GM12878 (cell line): ENCODE results near the gene LRCH2. TPM values are rescaled to one million over a fixed set of nuclear protein-coding genes. Genes with fewer than 3 reads are reported as not detected.

Source experiments
- ATAC-seq: fragments of 200-7000 bp; cut with Tn5 transposase; 3 replicates; pipeline ENCODE4 v1.9.1; 2020; ENCODE audit warnings: mild to moderate bottlenecking, moderate library complexity
- BruUV-seq: library from RNA; stranded (reverse); fragments of 400-500 nt; replicated peaks from 2 replicates; lab custom pipeline; 2021; lab: Mats Ljungman, UMichigan
- CTCF ChIA-PET: fragments of 300-600 bp; sonication (Branson Sonifier 250); formaldehyde crosslinking; extraction: SDS; loops from one replicate; lab custom pipeline; 2021; ENCODE audit warnings: inconsistent platforms; lab: Yijun Ruan, JAX
- POLR2A ChIA-PET: fragments of 350-600 bp; formaldehyde crosslinking; extraction: SDS; loops from one replicate; lab custom pipeline; 2021; ENCODE audit warnings: inconsistent platforms; lab: Charles Lee
- RAD21 ChIA-PET: fragments of 300-600 bp; sonication (Branson Sonifier 250); formaldehyde crosslinking; loops from one replicate; lab custom pipeline; 2023; ENCODE audit warnings: antibody characterized with exemption; ENCODE audit not compliant: unreplicated experiment; lab: Charles Lee
- SMC1A ChIA-PET: fragments of 300-600 bp; sonication (Branson Sonifier 250); formaldehyde crosslinking; loops from one replicate; lab custom pipeline; 2023; ENCODE audit not compliant: unreplicated experiment, uncharacterized antibody; lab: Charles Lee
- DNase-seq: peaks from one replicate; pipeline ENCODE4 v3.0.0-alpha.2; 2011; ENCODE audit warnings: low read depth, low spot score
- FAIRE-seq: peaks from 3 replicates; lab custom pipeline; 2011; peaks lifted over from hg19 to GRCh38; lab: Jason Lieb, UNC
- H2AFZ ChIP-seq: 2 replicates; pipeline ENCODE4 v1.6.0; 2011; ENCODE audit warnings: low read depth, low read length, control low read depth; ENCODE audit not compliant: control insufficient read depth
- H3K27ac ChIP-seq: 2 replicates; pipeline ENCODE4 v1.5.1; 2011; ENCODE audit warnings: control low read depth; ENCODE audit not compliant: control insufficient read depth, insufficient read depth
- H3K27me3 ChIP-seq, 2 experiments: replicated peaks in 1 of 2; 2 replicates each; pipeline versions ENCODE4 v1.6.0 to v1.6.1; 2011; ENCODE audit warnings: low read length in 1 of 2; ENCODE audit not compliant: control insufficient read depth in 2 of 2, insufficient read depth in 2 of 2
- H3K36me3 ChIP-seq, 2 experiments: 2 replicates each; pipeline ENCODE4 v1.5.1; 2011; ENCODE audit warnings: low read length in 1 of 2; ENCODE audit not compliant: control insufficient read depth in 2 of 2, insufficient read depth in 2 of 2
- H3K4me1 ChIP-seq: 2 replicates; pipeline ENCODE4 v1.6.1; 2011; ENCODE audit warnings: mild to moderate bottlenecking, low read length, moderate library complexity, mixed read lengths; ENCODE audit not compliant: control insufficient read depth, insufficient read depth
- H3K4me2 ChIP-seq: 2 replicates; pipeline ENCODE4 v1.6.0; 2011; ENCODE audit warnings: control low read depth; ENCODE audit not compliant: control insufficient read depth, insufficient read depth
- H3K4me3 ChIP-seq: fragments of 200-600 bp; sonication (generic); 2 replicates; pipeline ENCODE4 v1.5.1; 2016
- H3K79me2 ChIP-seq: 2 replicates; pipeline ENCODE4 v1.6.0; 2011; ENCODE audit warnings: low read length; ENCODE audit not compliant: control insufficient read depth, insufficient read depth
- H3K9ac ChIP-seq: 2 replicates; pipeline ENCODE4 v1.8.0; 2011; ENCODE audit warnings: low read length, control low read depth, mixed read lengths; ENCODE audit not compliant: control insufficient read depth, insufficient read depth
- H3K9me3 ChIP-seq: replicated peaks from 3 replicates; pipeline ENCODE4 v1.5.1; 2011; ENCODE audit warnings: mild to moderate bottlenecking, low read length; ENCODE audit not compliant: control insufficient read depth, insufficient read depth
- H4K20me1 ChIP-seq: 2 replicates; pipeline ENCODE4 v1.6.0; 2011; ENCODE audit not compliant: control insufficient read depth, insufficient read depth
- ATF3 ChIP-seq: IDR thresholded peaks from 2 replicates; pipeline ENCODE4 v1.6.1; 2011; ENCODE audit warnings: low read depth, mild to moderate bottlenecking, low read length, moderate library complexity, borderline replicate concordance; ENCODE audit errors: extremely low read depth
- CREM ChIP-seq: IDR thresholded peaks from 2 replicates; pipeline ENCODE4 v1.6.1; 2014; ENCODE audit warnings: antibody characterized with exemption, low read depth
- ETV6 ChIP-seq, 2 experiments: fragments of 450-650 bp in 1 of 2; IDR thresholded peaks in 1 of 2; conservative IDR thresholded peaks in 1 of 2; 2 replicates each; pipeline ENCODE4 v1.6.1; 2014; ENCODE audit warnings: antibody characterized with exemption in 1 of 2, borderline replicate concordance in 1 of 2, low read depth in 1 of 2, mild to moderate bottlenecking in 1 of 2, moderate library complexity in 1 of 2
- FOXM1 ChIP-seq: IDR thresholded peaks from 2 replicates; pipeline ENCODE4 v1.6.1; 2012; ENCODE audit warnings: low read depth, mild to moderate bottlenecking, inconsistent platforms, low read length, moderate library complexity
- MYC ChIP-seq: IDR thresholded peaks from 2 replicates; pipeline ENCODE4 v1.6.1; 2011; ENCODE audit warnings: mild to moderate bottlenecking, low read length, moderate library complexity, inconsistent platforms; ENCODE audit not compliant: insufficient read depth, insufficient replicate concordance, insufficient read length, severe bottlenecking
- RFX5 ChIP-seq: IDR thresholded peaks from 2 replicates; pipeline ENCODE4 v1.6.1; 2011; ENCODE audit warnings: low read depth, low read length, improper control_type of control experiment
- SMAD5 ChIP-seq: IDR thresholded peaks from 2 replicates; pipeline ENCODE4 v1.6.1; 2016; ENCODE audit warnings: antibody characterized with exemption, low read depth
- ZNF687 ChIP-seq: fragments of 450-650 bp; IDR thresholded peaks from 2 replicates; pipeline ENCODE4 v1.6.1; 2017; ENCODE audit warnings: mild to moderate bottlenecking, moderate library complexity
- WGBS: methylation state at CpG from one replicate; pipeline ENCODE4 v1.1.6; 2016; ENCODE audit warnings: low lambda C conversion rate; ENCODE audit not compliant: insufficient replicate concordance, insufficient coverage; ENCODE audit errors: missing lambda C conversion rate; 5-methylcytosine and 5-hydroxymethylcytosine counted together
- in situ Hi-C: fragments of 300-500 bp; cut with MboI; formaldehyde crosslinking; loops from 9 replicates; pipeline ENCODE4 v1.14.3; 2018; ENCODE audit warnings: mixed read lengths
- intact Hi-C: fragments of 100-400 bp; cut with micrococcal nuclease; formaldehyde crosslinking; loops from one replicate; pipeline ENCODE4 v1.14.2; 2022; ENCODE audit not compliant: unreplicated experiment
- polyA plus RNA-seq, 11 experiments: library from polyadenylated mRNA; depleted of rRNA in 4 of 11; unstranded in 6 of 11; stranded (reverse) in 5 of 11; fragments of >200 nt; fragmentation: Nextera tagmentation in 4 of 11; fragmentation: Illumina TruSeq in 1 of 11; extraction: Ambion mirVana in 4 of 11; extraction: Trizol in 1 of 11; gene quantifications; 1 replicate in 1 of 11; 2 replicates in 10 of 11; pipeline versions ENCODE4 v1.2.1 to v1.2.3, GENCODE V29; 2011 to 2016; ENCODE audit warnings: inconsistent platforms in 2 of 11, missing spikeins in 2 of 11, low read depth in 1 of 11
- total RNA-seq, 4 experiments: library from RNA; depleted of rRNA in 3 of 4; stranded (reverse); fragments of >200 nt in 3 of 4; fragmentation: Illumina TruSeq in 1 of 4; extraction: Trizol in 1 of 4; gene quantifications; 2 replicates each; pipeline versions ENCODE4 v1.2.1 to v1.2.3, GENCODE V29; 2013 to 2021

The LRCH2 gene
- total and polyA plus RNA-seq, 10 of the 15 experiments (the other 5 are each of a cell fraction or from before 2014, with no cell fraction given), result 0.01 to 0.10 (median 0.03) TPM; not detected in 7

GRCh38 chrX:115261148-115261547, 27.3 kb upstream of the LRCH2 start (continued):
- TF ChIP-seq ZNF687, result no peak
- no peak for TF ChIP-seq MYC
- no peak for TF ChIP-seq RFX5
- no peak for TF ChIP-seq FOXM1
- TF ChIP-seq SMAD5, result no peak
- no peak for TF ChIP-seq ATF3
- TF ChIP-seq CREM, result no peak

- RAD21 ChIA-PET, result no interaction called here
- Histone ChIP-seq H3K27me3 (no peaks in the 10 kb centered on the region), H3K9ac (no peak overlapping the region), H3K79me2 (no peaks in the 10 kb centered on the region), H3K4me2 (no peak overlapping the region), H3K4me1 (no peaks in the 10 kb centered on the region), H4K20me1 (no peaks in the 10 kb centered on the region), H3K9me3 (no peaks in the 10 kb centered on the region), H3K4me3 (no peak overlapping the region), H3K27ac (no peak overlapping the region), H2AFZ (no peak overlapping the region), H3K36me3 (no peaks in the 10 kb centered on the region)
- SMC1A ChIA-PET, result no interaction called here
- intact Hi-C loops, result no loop called here
- ATAC-seq (peak; percentile 48), DNase-seq (no peak), FAIRE-seq (no peak)
- CTCF ChIA-PET, result no interaction called here
- in situ Hi-C loops, result no loop called here
- WGBS, result 93% methylated on average over 3 of the region's 3 CpGs
- no TSS peak for BruUV-seq
- TF ChIP-seq ETV6 (conservative IDR thresholded peaks at IDR 0.05 in 1 of 2, IDR thresholded peaks at IDR 0.05 in 1 of 2; ENCODE audit: borderline replicate concordance in 1 of 2, low read depth in 1 of 2), result no peak
- POLR2A ChIA-PET, result no interaction called here
Observed at GRCh38 chrX:115260330-115260729, 26.4 kb upstream of the LRCH2 start.
